ENCODE results near the gene MYH1. TPM values are rescaled to one million over a fixed set of nuclear protein-coding genes. Genes with fewer than 3 reads are reported as not detected.

The MYH1 gene
- not detected in 5 replicates for total RNA-seq (2022; extraction: Qiagen RNA extraction; ENCODE audit: low read depth)

DNA sequence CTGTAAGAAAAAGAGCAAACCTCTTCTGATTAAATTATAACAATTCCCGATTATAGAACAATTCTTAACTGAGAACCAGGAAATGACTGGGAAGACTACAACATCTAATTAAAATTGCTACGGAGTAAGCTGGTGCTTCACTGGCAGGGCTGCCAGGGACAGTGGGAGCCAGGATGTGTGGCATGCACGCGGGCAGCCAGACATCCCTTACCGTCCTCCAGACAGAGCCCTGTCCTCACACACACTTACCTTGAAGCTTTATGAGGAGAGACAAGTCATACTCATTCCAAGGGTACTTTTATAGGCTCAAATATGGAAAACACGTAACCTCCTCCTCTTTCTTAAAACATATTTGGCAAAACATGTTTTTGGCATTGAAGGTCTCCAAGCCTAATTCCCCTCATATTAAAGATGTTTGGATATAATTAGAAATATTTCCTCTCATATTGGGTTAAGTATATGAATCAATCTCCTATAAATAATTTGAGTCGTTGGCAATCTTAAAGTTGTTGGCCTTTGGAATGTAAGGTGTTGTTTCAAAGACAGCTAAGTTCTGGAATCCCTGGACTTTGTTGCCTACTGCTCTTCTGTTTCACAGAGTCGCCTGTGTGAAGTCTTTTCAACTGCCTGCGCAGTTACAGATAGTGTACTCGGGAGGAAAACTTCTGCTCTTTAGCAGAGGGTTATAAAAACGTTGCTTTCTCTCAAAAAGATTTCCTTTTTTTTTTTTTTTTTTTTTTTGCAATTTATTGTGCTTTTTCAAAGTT lies at the start of gene MYH1:
TSS of gene MYH1 (minus strand) at position 272 of the 767 bp plus-strand sequence. CDS start 1,900 bp downstream, outside the sequence.

DNA sequence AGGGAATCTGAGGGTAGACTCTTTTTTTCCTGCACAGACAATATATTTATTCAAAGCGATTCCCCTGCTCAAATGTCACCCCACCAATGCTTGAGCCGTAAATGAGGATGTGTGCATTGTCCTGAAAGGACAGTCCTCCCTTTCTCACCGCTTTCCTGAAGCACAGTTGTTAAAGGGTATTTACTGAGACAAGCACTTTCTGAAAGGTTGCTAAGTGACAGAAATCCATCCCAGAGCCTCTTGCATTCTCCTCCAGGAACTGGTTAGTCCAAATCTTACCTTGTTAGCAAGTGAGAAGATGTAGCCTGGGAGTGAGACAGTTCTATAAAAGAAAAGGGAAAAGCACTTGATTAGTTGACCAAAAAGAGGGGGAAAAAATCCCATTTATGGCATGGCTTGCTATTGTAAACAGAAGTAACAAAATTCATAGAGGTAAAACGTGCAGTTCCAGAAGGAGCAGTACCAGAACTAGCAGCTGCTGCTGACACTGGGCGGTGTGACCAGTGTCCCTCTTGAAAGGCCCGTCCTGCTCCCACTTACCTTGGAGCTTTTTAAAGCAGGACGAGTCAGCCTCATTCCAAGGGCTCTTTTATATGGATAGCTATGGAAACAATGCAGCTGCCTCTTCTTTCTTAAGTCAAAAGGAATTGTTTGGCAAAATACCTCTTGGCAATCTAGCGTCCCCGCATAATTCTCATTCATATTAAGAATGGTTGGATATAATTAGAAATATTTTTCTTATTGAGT lies 30.9 kb upstream of the MYH1 start, which contains the start of gene MYH2:
TSS of gene MYH2 (minus strand) at position 563 of the 747 bp plus-strand sequence. CDS start 1,738 bp downstream, outside the sequence.

DNA sequence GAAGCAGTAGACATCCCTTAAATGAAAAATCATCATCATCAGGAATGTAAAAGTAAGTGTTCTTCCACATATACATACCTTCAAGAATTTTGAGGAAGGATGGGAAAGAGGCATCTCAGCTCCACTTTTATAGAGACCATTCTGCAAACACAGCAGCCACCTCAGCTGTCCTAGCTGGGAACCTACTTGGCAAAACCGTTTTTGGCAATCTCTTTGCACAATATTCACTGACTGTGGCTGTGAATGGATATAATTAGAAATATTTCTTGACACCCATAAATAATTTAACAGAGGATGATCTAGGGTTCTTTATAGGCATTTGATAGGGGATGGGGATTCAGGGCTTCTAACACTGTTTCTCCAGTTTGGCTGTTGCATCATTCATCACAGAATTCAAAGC lies 48.9 kb downstream of the MYH1 start, which contains the start of gene MYH4:
TSS of gene MYH4 (minus strand) at position 101 of the 400 bp plus-strand sequence. CDS start 2,814 bp downstream, outside the sequence.

Other genes with a start within 250 kb of the MYH1 start
- 0.01 TPM in 1 of 5 replicates, not detected in the others for gene MYH13, start 145.5 kb downstream of the MYH1 start, total RNA-seq (2022; extraction: Qiagen RNA extraction; ENCODE audit: low read depth)
- not detected in 5 replicates for gene MYH8, start 96.6 kb downstream of the MYH1 start, total RNA-seq (2022; extraction: Qiagen RNA extraction; ENCODE audit: low read depth)
- not detected in 5 replicates for gene MYH4, start 49.0 kb downstream of the MYH1 start, total RNA-seq (2022; extraction: Qiagen RNA extraction; ENCODE audit: low read depth)
- not detected in 5 replicates for gene MYH2, start 31.1 kb upstream of the MYH1 start, total RNA-seq (2022; extraction: Qiagen RNA extraction; ENCODE audit: low read depth)
- gene MYH3, start 138.8 kb upstream of the MYH1 start, total RNA-seq (2022; extraction: Qiagen RNA extraction; ENCODE audit: low read depth): 0.67 to 1.3 TPM (median 1.0 TPM) in 5 replicates
- gene SCO1, start 179.0 kb upstream of the MYH1 start, total RNA-seq (2022; extraction: Qiagen RNA extraction; ENCODE audit: low read depth): 47.9 to 65.1 TPM (median 62.8 TPM) in 5 replicates
- gene ADPRM, start 179.1 kb upstream of the MYH1 start, total RNA-seq (2022; extraction: Qiagen RNA extraction; ENCODE audit: low read depth): 7.0 to 10.3 TPM (median 8.5 TPM) in 5 replicates
- gene TMEM220, start 211.5 kb upstream of the MYH1 start, total RNA-seq (2022; extraction: Qiagen RNA extraction; ENCODE audit: low read depth): 1.6 to 3.6 TPM (median 3.0 TPM) in 5 replicates